GM18873 (cell line): ENCODE results near the gene INPPL1.

Experiments
- ATAC-seq: cut with Tn5 transposase; IDR thresholded peaks from one replicate; pipeline ENCODE4 v1.9.1; 2021; ENCODE audit warnings: mild to moderate bottlenecking, moderate library complexity, moderate number of reproducible peaks; ENCODE audit not compliant: unreplicated experiment, low FRiP score

The INPPL1 gene

GRCh38 chr11:72274435-72274834 lies 49.9 kb downstream of the INPPL1 start:
- ATAC-seq = no peak

GRCh38 chr11:72278905-72279304 lies 54.3 kb downstream of the INPPL1 start:
- no peak for ATAC-seq

GRCh38 chr11:72280037-72280436 lies 55.5 kb downstream of the INPPL1 start:
- no peak for ATAC-seq

GRCh38 chr11:72280726-72281315 lies 56.3 kb downstream of the INPPL1 start:
- no peak for ATAC-seq

- no peak for ATAC-seq
Measured at GRCh38 chr11:72283947-72284346, 59.4 kb downstream of the INPPL1 start.

- no peak for ATAC-seq
Measured at GRCh38 chr11:72287293-72287692, 62.7 kb downstream of the INPPL1 start.
